ENCODE results near the gene LAIR2. TPM values are rescaled to one million over a fixed set of nuclear protein-coding genes. Genes with fewer than 3 reads are reported as not detected.
"Not testable (repeated sequence)": the region's sequence is repeated elsewhere in the genome, so short reads cannot be mapped to it uniquely, and the experiment has no call there.

LAIR2 gene
- total RNA-seq, 1 donor from 2014 or later: not detected

DNA sequence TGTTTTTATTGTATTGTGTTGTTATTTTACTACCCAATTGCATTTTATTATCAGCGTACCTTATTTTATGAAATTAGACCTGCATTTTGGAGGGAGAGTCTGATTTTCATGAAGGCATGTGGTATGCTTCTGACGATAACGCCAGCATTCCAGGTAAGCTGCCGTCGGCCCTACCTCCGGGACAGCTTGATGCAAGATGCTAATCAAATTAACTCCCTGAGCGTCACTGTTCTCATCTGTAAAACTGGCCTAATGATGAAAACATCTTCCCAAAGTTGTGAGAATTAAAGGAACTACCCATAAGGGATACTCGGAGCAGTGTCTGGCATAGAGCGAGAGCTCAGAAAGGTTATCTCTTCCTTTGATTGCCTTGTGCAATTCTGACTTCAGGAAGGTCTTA lies 12.9 kb upstream of the LAIR2 start:
- TF ChIP-seq, protein P1, sequence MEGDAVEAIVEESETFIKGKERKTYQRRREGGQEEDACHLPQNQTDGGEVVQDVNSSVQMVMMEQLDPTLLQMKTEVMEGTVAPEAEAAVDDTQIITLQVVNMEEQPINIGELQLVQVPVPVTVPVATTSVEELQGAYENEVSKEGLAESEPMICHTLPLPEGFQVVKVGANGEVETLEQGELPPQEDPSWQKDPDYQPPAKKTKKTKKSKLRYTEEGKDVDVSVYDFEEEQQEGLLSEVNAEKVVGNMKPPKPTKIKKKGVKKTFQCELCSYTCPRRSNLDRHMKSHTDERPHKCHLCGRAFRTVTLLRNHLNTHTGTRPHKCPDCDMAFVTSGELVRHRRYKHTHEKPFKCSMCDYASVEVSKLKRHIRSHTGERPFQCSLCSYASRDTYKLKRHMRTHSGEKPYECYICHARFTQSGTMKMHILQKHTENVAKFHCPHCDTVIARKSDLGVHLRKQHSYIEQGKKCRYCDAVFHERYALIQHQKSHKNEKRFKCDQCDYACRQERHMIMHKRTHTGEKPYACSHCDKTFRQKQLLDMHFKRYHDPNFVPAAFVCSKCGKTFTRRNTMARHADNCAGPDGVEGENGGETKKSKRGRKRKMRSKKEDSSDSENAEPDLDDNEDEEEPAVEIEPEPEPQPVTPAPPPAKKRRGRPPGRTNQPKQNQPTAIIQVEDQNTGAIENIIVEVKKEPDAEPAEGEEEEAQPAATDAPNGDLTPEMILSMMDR (IDR thresholded peaks at IDR 0.05; ENCODE audit: borderline replicate concordance): no peak
- Histone ChIP-seq H3K4me1 (no peaks in the 10 kb centered on the region), H3K36me3 (no peaks in the 10 kb centered on the region), H3K4me3 (no peak overlapping the region), H3K9me3 (replicated peaks) (no peaks in the 10 kb centered on the region), H3K27ac (replicated peaks) (no peak overlapping the region), H3K27me3 (ENCODE audit: low read depth) (peaks cover 67% of the 10 kb centered on the region)
- intact Hi-C loops (cut with micrococcal nuclease): no loop called here
- no peak for DNase-seq

DNA sequence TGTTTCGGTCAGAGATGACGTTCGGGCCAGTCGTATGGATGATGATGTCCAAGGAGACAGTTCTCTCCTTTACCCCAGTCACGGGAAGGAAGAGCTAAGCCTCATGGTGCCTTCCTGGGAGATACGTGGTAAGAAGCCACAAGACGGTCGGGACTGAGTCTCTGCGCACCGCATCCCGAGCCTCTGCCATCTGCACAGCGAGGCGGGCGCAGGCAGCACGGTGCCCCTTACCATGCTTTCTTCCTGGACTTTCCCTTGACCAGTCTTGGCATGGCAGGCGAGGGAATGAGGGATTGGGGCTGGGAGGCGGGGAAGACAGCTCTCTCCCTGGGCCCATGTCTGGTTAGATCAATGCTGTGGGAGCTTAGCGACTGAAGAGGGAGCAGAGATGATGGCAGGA lies 10.1 kb upstream of the LAIR2 start:
- no peak for DNase-seq
- peaks cover 75% of the 10 kb centered on the region for H3K27me3 ChIP-seq (ENCODE audit: low read depth)
- TF ChIP-seq, protein P1 (IDR thresholded peaks at IDR 0.05; ENCODE audit: borderline replicate concordance): no peak

DNA sequence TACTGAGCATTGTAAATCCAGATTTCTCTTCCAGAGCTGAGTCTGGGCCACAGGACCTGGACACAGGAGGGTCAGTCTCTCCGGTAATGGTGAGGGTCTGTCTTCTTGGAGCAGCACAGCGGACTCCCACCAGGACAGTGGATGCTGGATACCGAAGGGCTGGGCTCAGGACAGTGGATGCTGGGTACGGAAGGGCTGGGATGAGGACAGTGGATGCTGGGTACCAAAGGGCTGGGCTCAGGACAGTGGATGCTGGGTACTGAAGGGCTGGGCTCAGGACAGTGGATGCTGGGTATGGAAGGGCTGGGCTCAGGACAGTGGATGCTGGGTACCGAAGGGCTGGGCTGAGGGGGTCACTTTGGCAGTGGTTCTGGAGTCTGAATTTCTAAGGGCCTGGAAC lies 9.6 kb upstream of the LAIR2 start:
- not testable (repeated sequence) for H3K4me3 ChIP-seq
- peaks cover 74% of the 10 kb centered on the region for H3K27me3 ChIP-seq (ENCODE audit: low read depth)

More for the DNA sequence above, 10.1 kb upstream of the LAIR2 start:
- intact Hi-C loops (cut with micrococcal nuclease): no loop called here
- Histone ChIP-seq H3K4me1 (no peaks in the 10 kb centered on the region), H3K4me3 (no peak overlapping the region), H3K27ac (replicated peaks) (no peak overlapping the region), H3K36me3 (no peaks in the 10 kb centered on the region), H3K9me3 (replicated peaks) (no peaks in the 10 kb centered on the region)

DNA sequence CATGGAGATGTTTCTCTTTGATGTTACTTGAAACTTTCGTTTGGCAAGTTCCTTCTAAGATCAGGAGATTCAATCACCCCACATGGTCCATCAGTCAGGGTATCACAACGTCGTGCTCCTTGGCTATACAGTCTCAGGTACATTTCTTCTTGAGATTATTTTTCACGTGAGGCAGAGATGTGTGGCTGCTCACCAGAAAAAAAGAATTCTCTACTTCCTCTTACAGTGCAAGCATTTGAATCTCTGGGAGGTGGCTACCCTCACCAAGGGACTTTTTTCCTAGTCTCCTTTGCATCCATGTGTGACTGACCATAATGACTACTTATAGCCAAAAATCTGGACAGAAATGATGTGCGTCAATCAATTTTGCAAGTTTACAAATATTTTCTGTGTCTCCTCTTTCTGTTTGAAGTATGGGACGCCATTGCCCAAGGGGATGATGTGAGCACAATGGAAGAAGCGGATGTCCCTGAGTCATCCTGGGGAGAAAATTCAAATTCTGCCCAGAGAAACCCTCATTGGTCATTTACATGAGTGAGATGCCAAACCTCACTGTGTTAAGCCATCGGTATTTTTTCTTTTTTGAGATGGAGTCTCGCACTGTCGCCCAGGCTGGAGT lies 8.6 kb upstream of the LAIR2 start:
- H3K36me3 ChIP-seq: no peaks in the 10 kb centered on the region
- peaks cover 75% of the 10 kb centered on the region for H3K27me3 ChIP-seq (ENCODE audit: low read depth)
- H3K9me3 ChIP-seq (replicated peaks): no peaks in the 10 kb centered on the region
- intact Hi-C loops (cut with micrococcal nuclease): no loop called here
- no peak overlapping the region for H3K4me3 ChIP-seq
- no peaks in the 10 kb centered on the region for H3K4me1 ChIP-seq
- TF ChIP-seq, protein P1 (IDR thresholded peaks at IDR 0.05; ENCODE audit: borderline replicate concordance): no peak
- no peak for DNase-seq
- H3K27ac ChIP-seq (replicated peaks): no peak overlapping the region

More for the DNA sequence above, 9.6 kb upstream of the LAIR2 start:
- intact Hi-C loops (cut with micrococcal nuclease); DNase-seq; H3K27ac ChIP-seq (replicated peaks); H3K9me3 ChIP-seq (replicated peaks); H3K4me1 ChIP-seq; H3K36me3 ChIP-seq: not testable (repeated sequence)

DNA sequence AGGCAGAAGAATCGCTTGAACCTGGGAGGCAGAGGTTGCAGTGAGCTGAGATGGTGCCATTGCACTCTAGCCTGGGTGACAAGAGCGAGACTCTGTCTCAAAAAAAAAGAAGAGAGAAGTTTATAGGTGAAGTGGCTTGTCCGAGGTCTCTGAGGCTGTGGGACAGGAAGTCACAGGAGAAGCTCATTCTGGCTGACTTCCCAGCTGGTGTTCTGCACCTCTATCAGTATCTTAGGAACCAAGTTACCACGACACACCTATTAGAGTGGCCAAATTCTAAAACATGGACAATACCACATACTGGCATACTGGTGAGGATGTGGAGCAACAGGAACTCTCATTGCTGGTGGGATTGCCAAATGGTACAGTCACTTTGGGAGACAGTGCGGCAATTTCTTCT lies 7.3 kb upstream of the LAIR2 start:
- H3K4me1 ChIP-seq; H3K27ac ChIP-seq (replicated peaks); H3K36me3 ChIP-seq; H3K4me3 ChIP-seq; DNase-seq; intact Hi-C loops (cut with micrococcal nuclease); H3K9me3 ChIP-seq (replicated peaks): not testable (repeated sequence)
- H3K27me3 ChIP-seq (ENCODE audit: low read depth): peaks cover 70% of the 10 kb centered on the region

DNA sequence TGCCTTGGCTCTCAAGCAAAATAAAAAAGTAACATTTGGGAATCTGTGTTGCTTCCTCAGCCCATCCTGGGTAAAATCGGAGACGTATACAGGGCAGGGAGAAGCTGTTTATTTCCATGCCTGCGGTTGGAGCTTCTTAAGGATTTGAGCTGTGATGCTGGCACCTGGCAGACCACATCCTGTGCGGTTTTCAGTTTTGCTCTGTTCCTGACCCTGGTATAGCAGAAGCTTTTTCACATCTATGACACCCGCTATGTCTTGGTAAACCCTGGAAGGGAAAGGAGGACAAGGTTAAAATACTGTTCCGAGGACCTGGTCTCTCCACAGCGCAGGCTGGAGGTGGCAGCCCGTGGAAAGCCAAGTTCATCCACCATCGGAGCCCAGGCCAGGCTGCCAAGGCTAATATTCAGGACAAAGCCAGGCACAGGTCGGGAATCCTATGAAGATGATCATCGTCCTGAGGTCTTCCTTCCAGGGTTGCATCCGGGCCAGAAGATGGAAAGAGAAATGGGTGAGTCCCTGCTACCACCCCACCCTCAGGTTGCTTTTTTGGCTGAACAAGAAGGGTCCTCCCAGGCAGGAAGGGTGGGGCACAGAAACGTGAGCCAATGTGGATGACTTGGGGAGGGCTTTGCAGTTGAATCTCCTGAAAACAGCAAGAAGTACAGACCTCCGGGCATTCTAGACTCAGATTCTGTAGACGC lies 4.7 kb upstream of the LAIR2 start:
- intact Hi-C loops (cut with micrococcal nuclease); H3K4me1 ChIP-seq; H3K27ac ChIP-seq (replicated peaks); H3K36me3 ChIP-seq; DNase-seq; H3K9me3 ChIP-seq (replicated peaks); H3K4me3 ChIP-seq: not testable (repeated sequence)
- peaks cover 63% of the 10 kb centered on the region for H3K27me3 ChIP-seq (ENCODE audit: low read depth)

DNA sequence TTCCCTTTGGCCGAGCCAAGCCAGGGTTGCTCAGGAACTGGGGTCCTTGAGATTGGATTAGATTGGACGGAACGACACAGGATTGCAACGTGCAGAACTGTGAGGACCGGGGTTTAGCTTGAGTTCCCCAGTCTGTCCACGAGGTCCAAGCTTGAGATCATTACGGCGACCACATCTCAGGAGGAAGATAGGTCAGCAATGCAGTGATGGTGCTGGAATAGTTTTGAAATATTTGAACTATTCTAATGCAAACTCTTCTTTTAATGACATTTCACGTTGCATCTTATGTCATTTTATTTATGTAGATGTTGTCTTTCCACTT lies 4.2 kb upstream of the LAIR2 start:
- peaks cover 64% of the 10 kb centered on the region for H3K27me3 ChIP-seq (ENCODE audit: low read depth)
- H3K4me3 ChIP-seq; H3K4me1 ChIP-seq; H3K36me3 ChIP-seq; H3K9me3 ChIP-seq (replicated peaks); DNase-seq; intact Hi-C loops (cut with micrococcal nuclease); H3K27ac ChIP-seq (replicated peaks): not testable (repeated sequence)

DNA sequence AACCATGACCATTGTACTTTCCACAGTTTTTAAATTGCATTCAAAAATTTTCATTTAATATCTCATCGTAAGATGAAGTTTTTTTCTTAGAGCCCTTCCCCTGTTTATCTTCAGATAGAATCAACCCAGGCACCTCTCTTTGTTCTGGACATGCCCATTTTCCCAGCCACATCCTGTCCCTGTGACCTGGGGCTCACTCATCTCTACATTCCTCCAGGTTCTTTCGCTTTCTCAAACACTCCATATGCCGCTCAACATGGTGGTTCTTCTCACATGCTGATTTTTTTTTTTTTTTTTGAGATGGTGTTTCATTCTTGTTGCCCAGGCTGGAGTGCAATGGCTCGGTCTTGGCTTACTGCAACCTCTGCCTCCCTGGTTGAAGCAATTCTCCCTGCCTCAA lies 2.9 kb downstream of the LAIR2 start:
- DNase-seq; H3K4me1 ChIP-seq; H3K4me3 ChIP-seq; H3K9me3 ChIP-seq (replicated peaks); H3K27ac ChIP-seq (replicated peaks); H3K36me3 ChIP-seq; intact Hi-C loops (cut with micrococcal nuclease): not testable (repeated sequence)
- peaks cover 44% of the 10 kb centered on the region for H3K27me3 ChIP-seq (ENCODE audit: low read depth)

All from left ventricle myocardium inferior (tissue), 1 donor.